ES-I3 (cell line): Measurements from ENCODE around the gene COX4I1.

Experiments used
- H3K36me3 ChIP-seq: 2 replicates; pipeline ENCODE4 v1.6.1; 2013; ENCODE audit warnings: mild to moderate bottlenecking, low read length, control low read depth, moderate library complexity; ENCODE audit not compliant: insufficient read depth
- H3K4me1 ChIP-seq: 2 replicates; pipeline ENCODE4 v1.6.1; 2013; ENCODE audit warnings: mild to moderate bottlenecking, control low read depth, low read length; ENCODE audit not compliant: insufficient read depth
- H3K9ac ChIP-seq: 2 replicates; pipeline ENCODE4 v1.6.1; 2013; ENCODE audit warnings: low read depth, mild to moderate bottlenecking, low read length, moderate library complexity
- H3K9me3 ChIP-seq: 2 replicates; pipeline ENCODE4 v1.6.1; 2013; ENCODE audit warnings: mild to moderate bottlenecking, low read length, moderate library complexity; ENCODE audit not compliant: control insufficient read depth, insufficient read depth

COX4I1 gene

DNA sequence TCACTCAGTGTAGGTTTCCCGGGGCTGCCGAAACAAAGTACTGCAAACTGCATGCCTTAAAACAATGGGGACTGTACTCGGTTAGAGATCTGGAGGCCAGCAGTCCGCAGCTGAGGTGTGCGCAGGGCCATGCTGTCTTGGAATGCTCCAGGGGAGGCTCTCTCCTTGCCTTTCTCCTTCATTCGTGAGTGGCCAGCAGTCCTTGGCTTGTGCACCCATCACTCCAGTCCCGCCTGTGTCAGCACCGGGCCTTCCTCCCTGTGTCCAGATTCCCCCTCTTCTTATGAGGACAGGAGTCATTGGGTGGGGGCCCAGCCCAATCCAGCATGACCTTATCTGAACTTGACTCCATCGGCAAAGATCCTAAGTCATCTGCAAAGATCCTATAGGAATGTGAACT lies 43.4 kb downstream of the COX4I1 start:
- Histone ChIP-seq H3K4me1 (no peaks in the 10 kb centered on the region), H3K9me3 (no peaks in the 10 kb centered on the region), H3K9ac (no peak overlapping the region), H3K36me3 (no peaks in the 10 kb centered on the region)

DNA sequence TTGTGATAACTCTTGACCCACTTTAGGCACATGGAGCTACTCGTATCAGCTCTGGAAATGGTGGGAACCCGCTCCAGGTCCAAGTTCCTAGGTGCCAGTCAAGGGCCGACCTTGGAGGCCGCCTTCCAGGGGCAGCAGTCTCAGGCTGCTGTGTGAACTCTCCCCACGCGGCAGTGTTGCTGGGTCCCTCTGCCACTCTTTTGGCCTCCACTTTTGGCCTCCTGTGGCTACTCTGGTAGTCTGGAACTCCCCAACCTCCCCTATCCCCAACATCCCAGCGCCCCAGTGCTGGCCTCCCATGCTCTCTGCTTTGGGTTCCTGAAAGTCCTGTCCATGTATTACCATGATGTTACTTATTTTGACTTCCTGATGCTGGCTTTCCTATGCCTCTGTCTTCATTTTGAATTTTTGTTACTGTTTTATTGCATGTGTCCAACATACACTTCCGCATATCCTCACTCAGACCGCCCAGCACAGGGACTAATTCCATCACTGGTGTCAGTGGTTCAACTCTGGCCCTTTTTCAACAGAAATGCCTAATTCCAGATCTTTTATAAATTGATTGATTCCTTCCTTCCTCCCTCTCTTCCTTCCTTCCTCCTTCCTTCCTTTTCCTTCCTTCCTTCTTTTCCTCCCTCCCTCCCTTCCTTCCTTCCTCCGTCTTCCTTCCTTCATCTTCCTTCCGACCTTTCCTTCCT lies 44.1 kb downstream of the COX4I1 start:
- Histone ChIP-seq H3K36me3 (no peaks in the 10 kb centered on the region), H3K4me1 (no peaks in the 10 kb centered on the region), H3K9ac (no peak overlapping the region), H3K9me3 (no peaks in the 10 kb centered on the region)

DNA sequence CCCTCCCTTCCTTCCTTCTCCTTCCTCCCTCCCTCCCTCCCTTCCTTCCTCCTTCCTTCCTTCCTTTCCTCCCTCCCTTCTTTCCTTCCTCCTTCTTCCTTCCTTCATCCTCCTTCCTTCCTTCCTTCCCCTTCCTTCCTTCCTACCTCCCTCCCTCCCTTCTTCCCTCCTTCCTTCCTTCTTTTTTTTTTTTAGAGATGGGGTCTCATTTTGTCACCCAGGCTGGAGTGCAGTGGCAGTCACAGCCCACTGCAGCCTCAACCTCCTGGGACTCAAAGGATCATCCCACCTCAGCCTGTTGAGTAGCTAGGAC lies 44.6 kb downstream of the COX4I1 start:
- Histone ChIP-seq H3K9ac (no peak overlapping the region), H3K36me3 (no peaks in the 10 kb centered on the region), H3K4me1 (no peaks in the 10 kb centered on the region), H3K9me3 (no peaks in the 10 kb centered on the region)

DNA sequence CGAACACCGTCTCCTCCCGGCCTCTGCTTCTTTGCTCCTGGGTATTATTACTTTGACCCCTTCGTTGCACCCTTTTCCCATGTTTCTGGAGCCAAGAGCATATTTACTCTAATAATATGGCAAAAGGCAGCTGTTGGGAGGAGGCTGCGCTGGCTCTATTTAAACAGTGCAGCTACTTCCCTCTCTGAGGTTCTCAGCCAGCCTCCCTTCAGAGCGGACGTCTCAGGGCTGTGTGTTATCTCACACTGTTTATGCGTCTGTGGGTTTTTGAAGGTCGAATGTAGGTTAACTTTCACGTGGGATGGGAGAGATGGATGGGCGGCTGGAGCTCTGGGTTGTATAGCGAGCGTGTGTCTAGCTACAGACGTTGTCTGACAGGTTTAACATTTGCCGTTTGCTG lies 45.3 kb downstream of the COX4I1 start:
- Histone ChIP-seq H3K9ac (no peak overlapping the region), H3K4me1 (no peaks in the 10 kb centered on the region), H3K36me3 (no peaks in the 10 kb centered on the region), H3K9me3 (no peaks in the 10 kb centered on the region)

DNA sequence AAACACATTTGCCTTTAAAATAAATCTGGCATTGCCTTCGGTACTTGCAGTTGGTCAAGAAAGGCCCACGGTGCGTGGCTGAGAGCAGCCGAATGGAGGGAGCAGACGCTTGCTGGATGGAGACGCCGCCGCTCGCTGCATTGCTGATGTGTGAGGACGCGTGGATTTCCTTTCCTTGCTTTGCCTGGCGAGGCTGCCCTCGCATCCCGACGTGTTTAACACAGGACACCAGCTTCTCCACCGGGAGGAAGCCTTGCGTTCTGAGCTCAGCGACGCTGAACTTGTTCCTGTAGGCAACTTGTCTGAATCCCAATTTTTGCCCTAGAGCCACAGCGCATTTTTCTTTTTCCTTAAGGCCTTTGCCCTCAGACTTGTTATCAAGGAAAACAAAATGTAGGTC lies 45.8 kb downstream of the COX4I1 start:
- Histone ChIP-seq H3K9ac (no peak overlapping the region), H3K36me3 (no peaks in the 10 kb centered on the region), H3K4me1 (no peaks in the 10 kb centered on the region)

DNA sequence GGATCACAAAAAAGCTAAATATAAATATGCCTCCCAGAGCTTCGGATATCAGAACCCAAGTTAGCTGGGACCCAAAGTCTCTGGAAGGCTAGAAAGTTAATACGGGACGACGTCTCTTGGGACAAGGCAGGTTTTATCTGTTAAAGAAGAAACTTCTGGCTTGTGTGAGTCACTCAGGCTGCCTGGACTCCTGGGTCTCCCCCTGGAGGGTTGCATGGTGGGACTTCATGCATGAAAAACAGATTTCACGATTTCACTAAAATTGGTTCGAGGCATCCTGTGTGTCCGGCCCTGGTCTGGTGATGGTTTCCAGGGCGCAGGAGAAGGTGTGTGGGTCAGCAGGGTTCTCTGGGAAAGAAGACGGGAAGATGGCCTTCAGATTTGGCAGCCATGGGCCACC lies 47.0 kb downstream of the COX4I1 start:
- H3K9ac ChIP-seq, result no peak overlapping the region
- no peaks in the 10 kb centered on the region for H3K36me3 ChIP-seq
- no peaks in the 10 kb centered on the region for H3K4me1 ChIP-seq

More for the DNA sequence above, 45.8 kb downstream of the COX4I1 start:
- no peaks in the 10 kb centered on the region for H3K9me3 ChIP-seq

DNA sequence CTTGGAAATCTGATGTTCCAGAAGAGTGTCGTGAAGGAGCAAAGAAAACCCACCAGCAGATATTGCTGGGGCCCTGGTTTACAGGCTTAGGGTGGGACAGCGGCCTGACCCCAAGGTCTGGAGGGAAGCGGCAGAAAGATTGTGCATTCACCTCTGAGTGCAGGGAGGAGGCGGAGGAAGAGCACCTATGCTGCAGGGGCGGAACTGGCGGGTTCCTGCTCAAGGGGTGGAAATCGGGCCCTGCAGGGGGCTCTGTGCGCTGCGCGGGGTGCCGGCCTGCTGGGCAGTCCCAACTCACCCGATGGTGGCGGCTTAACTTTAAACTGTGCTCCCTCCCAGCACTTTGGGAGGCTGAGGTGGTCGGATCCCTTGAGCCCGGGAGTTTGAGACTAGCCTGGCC lies 47.5 kb downstream of the COX4I1 start:
- Histone ChIP-seq H3K9me3 (no peaks in the 10 kb centered on the region), H3K36me3 (no peaks in the 10 kb centered on the region), H3K9ac (no peak overlapping the region), H3K4me1 (no peaks in the 10 kb centered on the region)

More for the DNA sequence above, 47.0 kb downstream of the COX4I1 start:
- H3K9me3 ChIP-seq, result no peaks in the 10 kb centered on the region

DNA sequence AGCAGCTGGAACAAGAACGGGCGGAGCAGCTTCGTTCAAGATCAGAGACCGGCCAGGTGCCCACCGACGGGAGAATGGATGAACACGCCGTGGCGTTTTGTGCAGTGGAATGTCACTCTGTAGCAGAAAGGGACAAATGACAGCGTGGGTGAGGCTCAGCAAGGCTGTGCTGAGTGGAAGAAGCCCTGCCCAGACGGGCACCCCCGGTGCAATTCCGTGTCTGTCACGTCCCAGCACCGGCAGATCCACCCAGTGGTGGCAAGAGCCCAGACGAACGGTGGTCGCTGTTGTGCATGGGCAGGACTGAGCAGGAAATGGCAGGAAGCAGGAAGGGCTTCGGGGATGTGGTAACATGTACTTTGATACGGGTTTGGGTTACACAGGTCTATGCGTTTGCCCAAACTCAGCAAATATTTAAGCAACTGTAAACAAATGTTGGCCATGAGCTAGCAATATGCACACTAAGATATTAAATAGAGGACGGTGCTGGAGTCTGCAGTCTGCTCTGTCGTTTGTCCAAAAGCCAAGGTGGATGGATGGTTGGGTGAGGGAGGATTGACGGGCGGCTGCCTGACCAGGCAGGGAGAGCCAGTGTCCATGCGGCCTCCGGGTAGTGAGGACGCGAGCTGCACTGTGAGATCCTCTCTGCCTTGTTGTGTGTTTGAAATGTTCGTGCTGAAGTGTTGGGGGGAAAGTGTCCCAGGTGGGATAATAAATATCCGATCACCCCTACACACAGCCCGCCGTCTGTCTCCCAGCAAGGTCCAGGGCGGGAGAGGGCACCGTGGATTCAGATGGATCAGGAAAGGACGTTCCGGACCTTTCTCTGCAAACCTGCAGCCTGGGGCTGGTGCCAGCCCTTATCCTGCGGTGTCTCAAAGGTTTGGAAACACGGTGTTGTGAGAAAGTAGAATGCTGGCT lies 48.4 kb downstream of the COX4I1 start:
- Histone ChIP-seq H3K9me3 (no peaks in the 10 kb centered on the region), H3K9ac (no peak overlapping the region), H3K4me1 (no peaks in the 10 kb centered on the region), H3K36me3 (no peaks in the 10 kb centered on the region)

DNA sequence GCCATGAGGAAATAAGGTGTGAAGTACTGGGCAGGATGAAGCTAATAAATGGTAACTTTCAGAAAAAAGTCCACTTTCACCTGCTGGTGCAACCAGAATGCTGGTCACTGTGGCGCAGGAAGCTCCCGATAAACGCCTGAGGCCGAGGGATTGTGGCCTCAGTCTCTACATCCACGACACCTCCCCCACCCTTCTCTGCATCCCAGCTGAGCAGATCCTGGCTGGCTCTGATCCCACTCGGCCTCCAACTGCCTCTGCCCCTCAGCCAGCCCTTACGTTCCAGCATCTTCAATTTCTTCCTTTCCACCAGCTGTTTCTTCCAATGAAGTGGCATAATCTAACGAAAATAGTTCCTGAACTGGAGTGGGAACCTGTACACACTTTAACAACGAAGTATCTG lies 49.5 kb downstream of the COX4I1 start:
- Histone ChIP-seq H3K36me3 (no peaks in the 10 kb centered on the region), H3K9ac (no peak overlapping the region), H3K9me3 (no peaks in the 10 kb centered on the region), H3K4me1 (no peaks in the 10 kb centered on the region)

DNA sequence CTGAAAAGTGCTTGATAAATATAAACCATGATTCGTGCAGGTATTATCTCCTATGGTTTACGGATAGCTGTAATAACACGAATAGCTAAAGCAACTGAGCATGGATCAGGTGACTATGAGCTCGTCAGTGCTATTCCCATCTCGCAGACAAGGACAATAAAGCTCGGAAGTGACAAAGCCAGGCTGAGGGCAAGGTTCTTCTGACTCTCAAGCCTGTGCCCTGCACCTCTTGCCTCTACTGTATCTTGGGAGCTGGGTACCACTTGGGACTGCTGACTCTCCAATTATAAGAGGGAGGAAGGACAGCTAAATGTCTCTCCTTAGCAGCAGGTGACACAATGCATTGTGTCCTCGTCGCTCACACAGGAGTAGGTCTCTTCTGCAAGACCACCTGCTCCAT lies 49.9 kb downstream of the COX4I1 start:
- Histone ChIP-seq H3K9me3 (no peaks in the 10 kb centered on the region), H3K36me3 (no peaks in the 10 kb centered on the region), H3K9ac (no peak overlapping the region), H3K4me1 (no peaks in the 10 kb centered on the region)

DNA sequence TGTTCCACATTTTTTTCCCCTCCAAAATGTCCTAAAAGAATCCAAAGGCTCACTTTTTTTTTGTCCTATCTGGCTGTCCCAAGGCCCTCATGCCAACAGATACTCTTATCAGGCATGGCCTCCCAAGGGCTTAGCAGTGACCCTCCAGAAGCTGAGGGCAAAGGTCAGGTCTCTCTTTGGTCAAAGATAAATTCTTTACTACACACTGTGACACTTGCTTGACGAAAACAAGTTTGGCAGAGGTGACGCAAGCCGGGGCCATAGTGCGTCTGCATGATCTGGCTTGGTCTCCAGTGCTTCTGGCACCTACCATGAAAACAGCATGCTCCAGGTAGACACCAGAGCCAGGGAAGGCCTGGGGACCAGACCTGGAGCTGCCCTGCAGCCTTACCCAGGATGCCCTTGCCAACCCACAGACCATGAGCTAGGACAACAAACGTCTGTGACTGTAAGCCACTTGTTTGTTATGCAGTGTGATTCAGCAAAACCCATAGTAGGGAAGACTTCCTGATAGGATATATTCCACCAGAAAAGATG lies 50.9 kb downstream of the COX4I1 start:
- Histone ChIP-seq H3K4me1 (no peaks in the 10 kb centered on the region), H3K9ac (no peak overlapping the region), H3K36me3 (no peaks in the 10 kb centered on the region), H3K9me3 (no peaks in the 10 kb centered on the region)

DNA sequence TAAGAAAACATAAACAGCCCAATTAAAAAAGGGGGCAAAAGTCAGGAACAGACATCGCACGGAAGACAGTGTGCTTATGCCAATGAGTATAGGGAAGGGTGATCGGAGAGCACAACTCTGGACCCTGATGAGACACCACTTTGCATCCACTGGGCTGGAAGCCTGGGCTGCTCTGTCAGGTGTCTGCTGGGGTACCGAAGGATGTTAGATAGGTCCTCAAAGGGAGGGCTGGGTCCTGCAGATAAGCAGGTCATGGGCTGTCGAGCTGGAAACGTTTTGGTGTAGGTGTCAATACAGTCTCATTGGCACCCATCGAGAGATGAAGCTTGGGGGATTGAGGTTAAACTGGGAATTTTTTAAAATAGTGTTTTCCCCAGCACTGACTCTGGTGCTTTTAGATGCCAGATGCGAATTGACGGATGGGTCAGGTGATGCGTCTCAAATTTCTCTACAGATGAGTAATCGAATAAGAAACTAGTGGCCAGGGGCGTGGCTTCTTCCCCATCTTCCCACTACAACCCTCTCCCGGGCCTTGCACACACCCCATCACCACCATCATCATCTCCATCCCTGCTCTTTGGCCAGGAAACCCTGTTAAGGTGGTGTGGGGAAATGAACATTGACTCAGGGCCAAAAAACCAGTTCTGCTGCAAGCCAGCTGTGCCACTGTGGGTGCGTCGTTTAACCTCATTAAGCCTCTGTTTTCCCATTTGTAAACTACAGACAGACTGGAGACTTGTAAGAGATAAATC lies 51.7 kb downstream of the COX4I1 start:
- H3K36me3 ChIP-seq, result no peaks in the 10 kb centered on the region
- no peaks in the 10 kb centered on the region for H3K4me1 ChIP-seq
- H3K9ac ChIP-seq, result no peak overlapping the region
- H3K9me3 ChIP-seq, result no peaks in the 10 kb centered on the region

DNA sequence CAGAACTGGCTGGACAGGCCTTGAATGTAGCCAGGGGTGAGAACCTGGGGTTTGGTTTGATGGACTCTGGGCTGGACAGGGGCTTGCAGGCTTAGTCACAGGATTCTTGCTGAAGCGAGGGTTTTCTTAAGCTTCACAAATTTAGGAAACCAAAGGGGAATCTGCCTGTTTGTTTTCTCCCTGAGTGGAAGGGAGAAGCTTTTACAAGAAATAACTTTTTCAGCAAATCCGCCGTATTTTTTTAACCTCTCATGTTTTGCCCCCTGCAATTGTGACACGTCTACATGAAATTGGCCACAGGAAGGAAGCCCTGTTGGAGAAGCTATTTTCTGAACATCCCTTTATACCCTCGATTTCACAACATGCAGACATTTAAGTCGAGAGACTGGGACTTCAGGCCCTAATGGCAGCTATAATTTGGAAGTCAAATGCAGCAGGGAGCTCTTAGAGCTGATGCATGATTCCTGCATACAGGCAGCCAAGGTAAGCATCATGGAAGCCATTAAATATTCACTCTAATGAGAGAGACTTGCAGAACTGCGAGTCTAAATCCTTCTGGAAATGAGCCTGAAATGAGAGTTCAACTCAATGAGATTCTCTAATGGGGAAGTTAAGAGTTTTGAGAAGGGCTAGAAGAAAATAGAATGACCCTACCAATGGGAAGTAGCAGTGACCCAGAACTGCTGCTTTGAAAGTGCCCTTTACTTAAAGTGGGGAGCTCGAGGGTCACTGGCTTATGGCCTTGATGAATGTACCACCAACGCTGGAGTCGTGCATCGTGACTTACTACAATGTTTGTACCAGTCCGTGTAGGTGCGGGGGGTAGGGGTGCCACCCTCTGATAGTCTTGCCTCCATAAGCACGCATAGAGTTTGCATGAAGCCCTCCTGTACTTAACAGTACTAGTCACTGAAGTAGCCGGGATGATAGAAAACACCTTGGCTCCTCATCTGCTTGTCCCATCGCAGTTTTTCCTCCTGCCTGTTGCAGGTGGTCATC lies 54.4 kb downstream of the COX4I1 start:
- H3K9me3 ChIP-seq, result no peaks in the 10 kb centered on the region
- H3K4me1 ChIP-seq, result no peaks in the 10 kb centered on the region
- no peaks in the 10 kb centered on the region for H3K36me3 ChIP-seq
- no peak overlapping the region for H3K9ac ChIP-seq
